Endothelial cell of umbilical vein (primary cell): ENCODE results near the gene INTS6.

Experiments
- CTCF ChIP-seq, 2 donors: IDR thresholded peaks; 1 replicate in 1 of 2; 2 replicates in 1 of 2; pipeline ENCODE4 v1.5.1; 2011; ENCODE audit warnings: low read length in 2 of 2, mild to moderate bottlenecking in 2 of 2, moderate library complexity in 2 of 2, control low read depth in 1 of 2, inconsistent platforms in 1 of 2, low read depth in 1 of 2; ENCODE audit not compliant: insufficient read depth in 1 of 2; ENCODE audit errors: extremely low read depth in 1 of 2
- EZH2 ChIP-seq: IDR thresholded peaks from 2 replicates; pipeline ENCODE4 v1.6.1; 2012; ENCODE audit warnings: borderline replicate concordance, low read depth, mild to moderate bottlenecking, moderate library complexity, low read length, inconsistent platforms; ENCODE audit not compliant: severe bottlenecking
- GATA2 ChIP-seq: IDR thresholded peaks from 2 replicates; pipeline ENCODE4 v1.7.0; 2011; ENCODE audit warnings: low read depth, mild to moderate bottlenecking, moderate library complexity, mixed read lengths, low read length; ENCODE audit not compliant: insufficient read length, insufficient read depth
- MAX ChIP-seq: IDR thresholded peaks from 2 replicates; pipeline ENCODE4 v1.6.1; 2011; ENCODE audit not compliant: insufficient read depth, insufficient read length
- POLR2A ChIP-seq: IDR thresholded peaks from 2 replicates; pipeline ENCODE4 v1.6.1; 2012; ENCODE audit warnings: low read depth, mild to moderate bottlenecking, control low read depth, low read length

DNA sequence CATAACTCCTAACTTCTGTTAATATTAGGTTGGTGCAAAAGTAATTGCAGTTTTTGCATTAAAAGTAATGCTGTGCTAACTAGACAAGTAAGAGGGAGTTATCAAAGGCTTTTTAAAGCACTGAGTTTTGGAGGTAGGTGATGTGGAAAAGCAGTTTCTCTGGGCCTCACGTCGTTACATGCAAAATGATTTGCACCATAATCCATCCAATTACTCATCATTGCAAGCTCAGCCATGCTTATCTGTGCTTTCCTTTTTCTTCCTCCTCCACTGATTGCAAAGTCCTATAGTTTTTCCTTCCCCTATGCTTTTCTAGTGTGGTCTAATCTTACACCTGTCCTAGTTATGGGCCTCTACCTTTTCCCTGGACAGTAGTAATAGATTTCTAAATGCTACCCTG, 35.4 kb upstream of the INTS6 start:
- no peak for TF ChIP-seq CTCF (IDR thresholded peaks at IDR 0.05; ENCODE audit: extremely low read depth in 1 of 2, insufficient read depth in 1 of 2, low read depth in 1 of 2, low read length in 2 of 2)
- TF ChIP-seq EZH2: no peak
- TF ChIP-seq POLR2A: no peak
- TF ChIP-seq GATA2: no peak
- no peak for TF ChIP-seq MAX
